K562 (cell line): Measurements from ENCODE around the gene CDH20.

Source experiments
- E2F3 ChIP-seq: fragments of 250-450 bp; sonication (Bioruptor Pico); IDR thresholded peaks from 2 replicates; pipeline ENCODE4 v1.4.0; 2020; ENCODE audit warnings: mild to moderate bottlenecking
- MCM2 ChIP-seq: fragments of 450-650 bp; IDR thresholded peaks from 2 replicates; pipeline ENCODE4 v1.6.1; 2017; ENCODE audit warnings: low read depth, mild to moderate bottlenecking
- MYC ChIP-seq, 2 experiments: fragments of 250-450 bp in 1 of 2; sonication (Bioruptor Pico) in 1 of 2; IDR thresholded peaks; 2 replicates each; pipeline versions ENCODE4 v1.5.1 to v1.6.1; 2012 to 2021; ENCODE audit warnings: low read depth in 2 of 2, borderline replicate concordance in 1 of 2, improper control_type of control experiment in 1 of 2, low read length in 1 of 2, mild to moderate bottlenecking in 1 of 2, moderate library complexity in 1 of 2
- NRF1 ChIP-seq, 2 experiments: fragments of 450-650 bp; IDR thresholded peaks in 1 of 2; conservative IDR thresholded peaks in 1 of 2; 2 replicates each; pipeline ENCODE4 v1.6.1; 2014; ENCODE audit warnings: mild to moderate bottlenecking in 2 of 2
- POLR2A ChIP-seq: fragments of 450-650 bp; conservative IDR thresholded peaks from 2 replicates; pipeline ENCODE4 v1.6.1; 2016
- RFX1 ChIP-seq: fragments of 450-650 bp; IDR thresholded peaks from 2 replicates; pipeline ENCODE4 v1.6.1; 2016; ENCODE audit warnings: mild to moderate bottlenecking, moderate library complexity
- STAG1 ChIP-seq: sonication (generic); formaldehyde crosslinking; IDR thresholded peaks from 2 replicates; pipeline ENCODE4 v1.5.0; 2020; ENCODE audit warnings: missing genetic modification reagents, borderline replicate concordance
- YBX1 ChIP-seq: fragments of 450-650 bp; IDR thresholded peaks from 2 replicates; pipeline ENCODE4 v1.7.1; 2016; ENCODE audit warnings: mild to moderate bottlenecking
- TF ChIP-seq, protein P1 (sequence below), 3 experiments: IDR thresholded peaks in 2 of 3; conservative IDR thresholded peaks in 1 of 3; 2 replicates each; pipeline ENCODE4 v1.5.1; 2011 to 2012; ENCODE audit warnings: low read length in 3 of 3, mild to moderate bottlenecking in 3 of 3, control low read depth in 2 of 3, improper control_type of control experiment in 1 of 3, inconsistent platforms in 1 of 3, low read depth in 1 of 3, mixed read lengths in 1 of 3, moderate library complexity in 1 of 3; ENCODE audit not compliant: insufficient read depth in 2 of 3
- TF ChIP-seq, protein P2 (sequence below): IDR thresholded peaks from 2 replicates; pipeline ENCODE4 v1.6.1; 2011; ENCODE audit not compliant: insufficient read length; ENCODE audit errors: extremely low read depth
- TF ChIP-seq, protein P3 (sequence below): fragments of 450-650 bp; formaldehyde crosslinking; IDR thresholded peaks from 2 replicates; pipeline ENCODE4 v1.4.0; 2022; ENCODE audit warnings: mild to moderate bottlenecking, moderate library complexity
- TF ChIP-seq, protein P4 (sequence below): sonication (generic); formaldehyde crosslinking; IDR thresholded peaks from 2 replicates; pipeline ENCODE4 v1.8.1; 2023; ENCODE audit warnings: missing genetic modification reagents, mild to moderate bottlenecking, borderline replicate concordance
- TF ChIP-seq, protein P5 (sequence below): fragments of 450-650 bp; IDR thresholded peaks from 2 replicates; pipeline ENCODE4 v1.6.1; 2018; ENCODE audit not compliant: partially characterized antibody

DNA sequence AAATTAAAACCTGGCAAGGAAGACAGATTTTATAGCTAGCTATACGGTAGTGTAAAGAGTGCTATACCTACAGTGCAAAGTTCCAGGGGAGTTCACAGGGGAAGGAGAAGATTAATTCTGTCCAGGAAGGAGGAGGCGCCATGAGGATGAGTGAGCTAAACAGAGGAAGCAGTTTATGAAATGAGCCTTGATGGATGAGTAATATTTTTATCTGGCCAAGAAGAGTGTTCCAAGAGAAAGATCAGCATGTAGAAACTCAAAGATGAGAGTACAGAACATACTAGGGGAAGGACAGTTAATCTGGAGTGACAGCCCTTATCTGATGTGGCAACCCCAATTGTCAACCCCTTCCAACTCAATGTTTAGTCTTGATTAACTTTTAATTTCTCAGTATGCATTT, 54.8 kb downstream of the CDH20 start:
- TF ChIP-seq, protein P1, sequence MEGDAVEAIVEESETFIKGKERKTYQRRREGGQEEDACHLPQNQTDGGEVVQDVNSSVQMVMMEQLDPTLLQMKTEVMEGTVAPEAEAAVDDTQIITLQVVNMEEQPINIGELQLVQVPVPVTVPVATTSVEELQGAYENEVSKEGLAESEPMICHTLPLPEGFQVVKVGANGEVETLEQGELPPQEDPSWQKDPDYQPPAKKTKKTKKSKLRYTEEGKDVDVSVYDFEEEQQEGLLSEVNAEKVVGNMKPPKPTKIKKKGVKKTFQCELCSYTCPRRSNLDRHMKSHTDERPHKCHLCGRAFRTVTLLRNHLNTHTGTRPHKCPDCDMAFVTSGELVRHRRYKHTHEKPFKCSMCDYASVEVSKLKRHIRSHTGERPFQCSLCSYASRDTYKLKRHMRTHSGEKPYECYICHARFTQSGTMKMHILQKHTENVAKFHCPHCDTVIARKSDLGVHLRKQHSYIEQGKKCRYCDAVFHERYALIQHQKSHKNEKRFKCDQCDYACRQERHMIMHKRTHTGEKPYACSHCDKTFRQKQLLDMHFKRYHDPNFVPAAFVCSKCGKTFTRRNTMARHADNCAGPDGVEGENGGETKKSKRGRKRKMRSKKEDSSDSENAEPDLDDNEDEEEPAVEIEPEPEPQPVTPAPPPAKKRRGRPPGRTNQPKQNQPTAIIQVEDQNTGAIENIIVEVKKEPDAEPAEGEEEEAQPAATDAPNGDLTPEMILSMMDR (IDR thresholded peaks at IDR 0.05 in 2 of 3, conservative IDR thresholded peaks at IDR 0.05 in 1 of 3; ENCODE audit: insufficient read depth in 2 of 3, low read depth in 1 of 3, low read length in 3 of 3), result no peak
- TF ChIP-seq MCM2 (no peak), YBX1 (no peak), POLR2A (no peak), NRF1 (conservative IDR thresholded peaks at IDR 0.05 in 1 of 2, IDR thresholded peaks at IDR 0.05 in 1 of 2) (no peak), MYC (IDR thresholded peaks at IDR 0.05; ENCODE audit: low read depth, low read length) (no peak), MYC (CRISPR knock-in tag; IDR thresholded peaks at IDR 0.05; ENCODE audit: borderline replicate concordance, low read depth) (no peak), STAG1 (no peak), RFX1 (no peak), E2F3 (no peak)
- TF ChIP-seq, protein P2, sequence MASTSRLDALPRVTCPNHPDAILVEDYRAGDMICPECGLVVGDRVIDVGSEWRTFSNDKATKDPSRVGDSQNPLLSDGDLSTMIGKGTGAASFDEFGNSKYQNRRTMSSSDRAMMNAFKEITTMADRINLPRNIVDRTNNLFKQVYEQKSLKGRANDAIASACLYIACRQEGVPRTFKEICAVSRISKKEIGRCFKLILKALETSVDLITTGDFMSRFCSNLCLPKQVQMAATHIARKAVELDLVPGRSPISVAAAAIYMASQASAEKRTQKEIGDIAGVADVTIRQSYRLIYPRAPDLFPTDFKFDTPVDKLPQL, result no peak
- TF ChIP-seq, protein P3, sequence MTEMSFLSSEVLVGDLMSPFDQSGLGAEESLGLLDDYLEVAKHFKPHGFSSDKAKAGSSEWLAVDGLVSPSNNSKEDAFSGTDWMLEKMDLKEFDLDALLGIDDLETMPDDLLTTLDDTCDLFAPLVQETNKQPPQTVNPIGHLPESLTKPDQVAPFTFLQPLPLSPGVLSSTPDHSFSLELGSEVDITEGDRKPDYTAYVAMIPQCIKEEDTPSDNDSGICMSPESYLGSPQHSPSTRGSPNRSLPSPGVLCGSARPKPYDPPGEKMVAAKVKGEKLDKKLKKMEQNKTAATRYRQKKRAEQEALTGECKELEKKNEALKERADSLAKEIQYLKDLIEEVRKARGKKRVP (CRISPR knock-in tag), result no peak
- TF ChIP-seq, protein P4, sequence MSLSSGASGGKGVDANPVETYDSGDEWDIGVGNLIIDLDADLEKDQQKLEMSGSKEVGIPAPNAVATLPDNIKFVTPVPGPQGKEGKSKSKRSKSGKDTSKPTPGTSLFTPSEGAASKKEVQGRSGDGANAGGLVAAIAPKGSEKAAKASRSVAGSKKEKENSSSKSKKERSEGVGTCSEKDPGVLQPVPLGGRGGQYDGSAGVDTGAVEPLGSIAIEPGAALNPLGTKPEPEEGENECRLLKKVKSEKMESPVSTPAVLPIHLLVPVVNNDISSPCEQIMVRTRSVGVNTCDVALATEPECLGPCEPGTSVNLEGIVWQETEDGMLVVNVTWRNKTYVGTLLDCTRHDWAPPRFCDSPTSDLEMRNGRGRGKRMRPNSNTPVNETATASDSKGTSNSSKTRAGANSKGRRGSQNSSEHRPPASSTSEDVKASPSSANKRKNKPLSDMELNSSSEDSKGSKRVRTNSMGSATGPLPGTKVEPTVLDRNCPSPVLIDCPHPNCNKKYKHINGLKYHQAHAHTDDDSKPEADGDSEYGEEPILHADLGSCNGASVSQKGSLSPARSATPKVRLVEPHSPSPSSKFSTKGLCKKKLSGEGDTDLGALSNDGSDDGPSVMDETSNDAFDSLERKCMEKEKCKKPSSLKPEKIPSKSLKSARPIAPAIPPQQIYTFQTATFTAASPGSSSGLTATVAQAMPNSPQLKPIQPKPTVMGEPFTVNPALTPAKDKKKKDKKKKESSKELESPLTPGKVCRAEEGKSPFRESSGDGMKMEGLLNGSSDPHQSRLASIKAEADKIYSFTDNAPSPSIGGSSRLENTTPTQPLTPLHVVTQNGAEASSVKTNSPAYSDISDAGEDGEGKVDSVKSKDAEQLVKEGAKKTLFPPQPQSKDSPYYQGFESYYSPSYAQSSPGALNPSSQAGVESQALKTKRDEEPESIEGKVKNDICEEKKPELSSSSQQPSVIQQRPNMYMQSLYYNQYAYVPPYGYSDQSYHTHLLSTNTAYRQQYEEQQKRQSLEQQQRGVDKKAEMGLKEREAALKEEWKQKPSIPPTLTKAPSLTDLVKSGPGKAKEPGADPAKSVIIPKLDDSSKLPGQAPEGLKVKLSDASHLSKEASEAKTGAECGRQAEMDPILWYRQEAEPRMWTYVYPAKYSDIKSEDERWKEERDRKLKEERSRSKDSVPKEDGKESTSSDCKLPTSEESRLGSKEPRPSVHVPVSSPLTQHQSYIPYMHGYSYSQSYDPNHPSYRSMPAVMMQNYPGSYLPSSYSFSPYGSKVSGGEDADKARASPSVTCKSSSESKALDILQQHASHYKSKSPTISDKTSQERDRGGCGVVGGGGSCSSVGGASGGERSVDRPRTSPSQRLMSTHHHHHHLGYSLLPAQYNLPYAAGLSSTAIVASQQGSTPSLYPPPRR (CRISPR knock-in tag), result no peak
- TF ChIP-seq, protein P5, sequence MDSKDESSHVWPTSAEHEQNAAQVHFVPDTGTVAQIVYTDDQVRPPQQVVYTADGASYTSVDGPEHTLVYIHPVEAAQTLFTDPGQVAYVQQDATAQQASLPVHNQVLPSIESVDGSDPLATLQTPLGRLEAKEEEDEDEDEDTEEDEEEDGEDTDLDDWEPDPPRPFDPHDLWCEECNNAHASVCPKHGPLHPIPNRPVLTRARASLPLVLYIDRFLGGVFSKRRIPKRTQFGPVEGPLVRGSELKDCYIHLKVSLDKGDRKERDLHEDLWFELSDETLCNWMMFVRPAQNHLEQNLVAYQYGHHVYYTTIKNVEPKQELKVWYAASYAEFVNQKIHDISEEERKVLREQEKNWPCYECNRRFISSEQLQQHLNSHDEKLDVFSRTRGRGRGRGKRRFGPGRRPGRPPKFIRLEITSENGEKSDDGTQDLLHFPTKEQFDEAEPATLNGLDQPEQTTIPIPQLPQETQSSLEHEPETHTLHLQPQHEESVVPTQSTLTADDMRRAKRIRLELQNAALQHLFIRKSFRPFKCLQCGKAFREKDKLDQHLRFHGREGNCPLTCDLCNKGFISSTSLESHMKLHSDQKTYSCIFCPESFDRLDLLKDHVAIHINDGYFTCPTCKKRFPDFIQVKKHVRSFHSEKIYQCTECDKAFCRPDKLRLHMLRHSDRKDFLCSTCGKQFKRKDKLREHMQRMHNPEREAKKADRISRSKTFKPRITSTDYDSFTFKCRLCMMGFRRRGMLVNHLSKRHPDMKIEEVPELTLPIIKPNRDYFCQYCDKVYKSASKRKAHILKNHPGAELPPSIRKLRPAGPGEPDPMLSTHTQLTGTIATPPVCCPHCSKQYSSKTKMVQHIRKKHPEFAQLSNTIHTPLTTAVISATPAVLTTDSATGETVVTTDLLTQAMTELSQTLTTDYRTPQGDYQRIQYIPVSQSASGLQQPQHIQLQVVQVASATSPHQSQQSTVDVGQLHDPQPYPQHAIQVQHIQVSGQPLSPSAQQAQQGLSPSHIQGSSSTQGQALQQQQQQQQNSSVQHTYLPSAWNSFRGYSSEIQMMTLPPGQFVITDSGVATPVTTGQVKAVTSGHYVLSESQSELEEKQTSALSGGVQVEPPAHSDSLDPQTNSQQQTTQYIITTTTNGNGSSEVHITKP, result no peak
